Vagina (tissue), 2 donors: ENCODE results near the gene KDM1B.

Source experiments
- CTCF ChIP-seq, 3 experiments: fragments of 450-650 bp in 2 of 3; fragments of 200-600 bp in 1 of 3; sonication (generic) in 1 of 3; IDR thresholded peaks; one replicate each; pipeline ENCODE4 v1.5.1; 2017 to 2019; ENCODE audit warnings: antibody characterized with exemption in 3 of 3, mild to moderate bottlenecking in 2 of 3, moderate library complexity in 2 of 3
- POLR2A ChIP-seq, 2 donors: fragments of 450-650 bp; IDR thresholded peaks; one replicate each; pipeline ENCODE4 v1.6.1; 2017; ENCODE audit warnings: antibody characterized with exemption in 2 of 2, mild to moderate bottlenecking in 2 of 2, moderate library complexity in 2 of 2

GRCh38 chr6:18218233-18218632 is 63.0 kb downstream of the KDM1B start:
- TF ChIP-seq POLR2A (IDR thresholded peaks at IDR 0.05) (no peak), CTCF (IDR thresholded peaks at IDR 0.05) (no peak)
